AML-193 (cell line): ENCODE results near the gene CALD1.

Experiments
- DNase-seq, 2 experiments: peaks; one replicate each; lab custom pipeline; 2025; lab: John Stamatoyannopoulos, UW

The CALD1 gene

GRCh38 chr7:134787064-134787463 lies 7.6 kb downstream of the CALD1 start:
- DNase-seq: no peak

DNA sequence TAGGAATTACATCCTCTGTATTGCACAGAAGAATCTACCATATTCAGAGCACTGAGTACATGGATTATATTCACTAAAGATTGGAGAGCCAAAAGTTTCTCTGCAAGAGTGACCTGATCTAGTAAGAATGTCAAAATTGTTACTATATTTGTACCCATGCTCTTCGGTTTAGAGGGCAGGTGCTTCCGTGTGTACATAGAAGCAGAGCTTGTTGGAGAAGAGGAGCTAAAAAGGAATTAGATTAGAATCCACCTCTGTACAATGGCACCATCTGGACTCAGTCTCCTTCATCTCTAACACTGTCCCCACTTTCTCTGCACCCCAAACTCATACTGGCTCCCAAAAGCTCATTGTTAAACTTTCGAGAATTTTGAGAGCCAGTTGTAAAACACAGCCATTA lies 8.3 kb downstream of the CALD1 start:
- no peak for DNase-seq

GRCh38 chr7:134788191-134788590 lies 8.8 kb downstream of the CALD1 start:
- no peak for DNase-seq

- DNase-seq: no peak
These were observed 10.7 kb downstream of the CALD1 start for GRCh38 chr7:134789967-134790685.

DNA sequence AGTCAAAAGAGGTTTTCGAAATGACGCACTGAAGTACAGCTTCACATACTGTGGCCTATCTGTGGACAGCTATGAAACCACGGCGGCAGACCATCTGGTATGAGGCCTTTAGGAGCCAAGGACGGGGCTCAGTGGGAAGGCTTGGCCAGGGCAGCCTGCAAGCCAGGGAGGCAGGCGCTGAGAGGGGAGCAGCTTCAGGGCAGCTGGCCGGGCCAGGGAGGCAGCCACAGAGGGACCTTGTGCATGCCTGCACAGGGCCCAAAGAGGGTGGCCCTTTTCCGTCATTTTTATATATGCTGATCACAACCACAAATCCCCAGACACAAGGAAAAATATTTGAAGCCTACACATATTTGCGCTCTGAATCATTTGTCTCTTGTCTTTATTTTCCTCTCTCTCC lies 13.5 kb downstream of the CALD1 start:
- no peak for DNase-seq

GRCh38 chr7:134795231-134795630 lies 15.8 kb downstream of the CALD1 start:
- DNase-seq: no peak

- no peak for DNase-seq
These were observed 18.7 kb downstream of the CALD1 start for GRCh38 chr7:134798155-134798554.

- DNase-seq: no peak
These were observed 19.9 kb downstream of the CALD1 start for GRCh38 chr7:134799377-134799776.

DNA sequence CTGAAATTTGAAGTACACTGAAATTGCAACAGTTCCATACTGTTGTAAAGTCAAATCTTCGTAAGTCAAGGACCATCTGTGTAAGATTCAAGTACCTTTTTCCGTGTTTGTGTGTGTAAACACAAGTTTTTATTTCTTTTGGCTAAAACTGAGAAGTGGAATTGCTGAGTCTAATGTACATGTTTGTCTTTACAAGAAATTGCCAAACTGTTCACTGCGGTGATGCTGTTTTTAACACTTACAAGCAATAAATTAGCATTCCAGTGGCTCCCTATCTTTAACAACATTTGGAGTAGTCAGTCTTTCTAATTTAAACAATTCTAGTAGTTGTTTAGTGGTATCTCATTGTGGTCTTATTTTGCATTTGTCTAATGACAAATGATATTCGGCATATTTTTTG lies 23.3 kb downstream of the CALD1 start:
- DNase-seq: no peak

- no peak for DNase-seq
These were observed 24.9 kb downstream of the CALD1 start for GRCh38 chr7:134804351-134804750.

DNA sequence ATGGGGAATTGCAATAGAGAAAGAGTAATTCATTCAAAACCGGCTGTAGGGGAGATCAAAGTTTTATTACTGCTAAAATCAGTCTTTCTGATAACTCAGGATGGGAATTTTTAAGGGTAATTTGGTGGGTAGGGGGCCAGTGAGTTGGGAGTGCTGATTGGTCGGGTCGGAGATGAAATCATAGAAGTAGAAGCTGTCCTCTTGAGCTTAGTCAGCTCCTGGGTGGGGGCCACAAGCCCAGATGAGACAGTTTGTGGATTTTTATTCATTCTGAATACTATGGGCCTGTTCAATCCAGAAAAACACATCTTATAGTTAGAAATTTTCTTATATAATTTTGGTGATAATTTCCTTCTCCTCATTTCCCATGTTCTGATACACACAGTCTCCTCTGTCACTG lies 25.4 kb downstream of the CALD1 start:
- DNase-seq: no peak

GRCh38 chr7:134806197-134806596 lies 26.8 kb downstream of the CALD1 start:
- no peak for DNase-seq

GRCh38 chr7:134809616-134810015 lies 30.2 kb downstream of the CALD1 start:
- no peak for DNase-seq

DNA sequence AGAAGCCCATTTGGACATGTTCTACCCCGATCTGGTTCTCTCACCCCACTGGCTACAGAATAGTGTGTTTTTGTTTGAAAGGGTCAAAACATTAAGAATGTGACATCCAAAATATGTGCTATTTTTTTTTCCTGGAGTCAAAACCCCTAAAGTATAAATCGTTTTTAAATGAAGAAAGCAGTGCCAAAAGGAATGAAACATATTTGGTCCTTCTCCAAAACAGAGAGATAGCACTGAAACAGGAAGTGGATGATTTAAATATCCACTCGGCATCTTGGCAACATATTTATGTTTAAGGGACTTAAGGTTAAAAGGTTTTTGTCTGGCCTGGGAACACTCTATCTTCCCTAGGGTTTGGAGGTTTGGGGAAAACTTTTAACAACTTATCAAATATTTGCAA lies 32.3 kb downstream of the CALD1 start:
- no peak for DNase-seq

- no peak for DNase-seq
These were observed 34.4 kb downstream of the CALD1 start for GRCh38 chr7:134813663-134814396.

DNA sequence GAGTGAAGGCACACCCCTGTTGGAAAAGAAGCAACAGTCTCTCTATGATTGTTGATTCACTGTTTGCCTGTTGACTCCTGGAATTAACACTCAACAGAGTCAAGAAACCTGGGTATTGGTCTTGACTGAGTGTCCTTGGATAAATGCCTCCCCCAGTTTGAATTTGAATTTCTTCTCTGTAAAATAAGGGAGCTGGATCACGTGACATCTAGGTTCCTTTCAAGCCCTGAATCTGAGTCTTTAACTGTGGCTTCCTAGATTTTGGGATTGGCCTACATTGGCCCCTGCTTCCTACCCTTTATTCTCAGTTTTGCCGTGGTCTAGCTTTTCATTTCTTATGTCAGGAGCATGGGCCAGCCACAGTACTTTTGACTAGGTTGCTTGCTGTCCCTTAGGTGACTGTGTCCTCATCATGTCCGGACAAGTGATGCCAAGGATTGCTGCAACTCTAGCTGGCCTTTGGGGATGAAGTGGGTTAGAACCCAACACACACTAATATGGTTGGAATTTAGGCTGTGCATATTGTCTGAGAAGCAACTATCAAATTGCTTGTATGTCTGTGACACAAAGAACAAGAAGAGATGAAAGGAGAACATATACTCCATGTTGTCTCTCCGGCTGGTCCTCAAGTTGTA lies 35.4 kb downstream of the CALD1 start:
- no peak for DNase-seq

DNA sequence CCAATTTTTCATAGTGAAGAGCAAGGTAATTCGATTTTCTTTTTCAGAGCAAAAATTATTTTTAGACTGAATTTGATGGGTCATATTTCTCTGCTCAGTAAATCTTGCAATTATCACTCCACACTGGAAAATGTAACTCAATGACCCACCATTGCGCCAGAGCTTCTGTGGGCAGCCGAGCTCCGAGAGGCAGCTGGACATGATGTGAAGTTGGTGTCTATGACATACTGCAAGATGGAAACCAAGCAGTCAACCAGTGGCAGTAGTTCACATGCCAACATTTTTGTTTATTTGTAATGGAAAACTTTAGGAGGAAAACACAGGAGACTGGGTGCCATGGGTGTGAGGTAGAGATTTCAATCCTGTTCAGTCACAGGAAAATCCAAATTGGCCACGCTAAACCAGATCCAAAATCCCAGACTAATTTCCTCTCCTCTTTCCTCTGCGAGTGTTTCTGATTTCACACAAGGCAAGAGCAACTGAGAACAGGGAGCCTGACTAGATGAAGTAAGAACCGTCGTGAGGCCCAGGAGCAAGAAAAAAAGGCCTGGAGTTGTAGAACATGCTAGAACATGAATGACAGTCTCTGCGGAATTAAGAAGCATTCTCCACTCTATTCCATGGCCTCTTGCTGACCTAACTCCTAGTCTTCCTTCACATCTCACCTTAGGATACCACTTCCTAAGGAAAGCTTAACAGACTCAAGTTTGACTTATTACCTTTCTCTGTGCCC lies 39.3 kb downstream of the CALD1 start:
- DNase-seq: no peak

DNA sequence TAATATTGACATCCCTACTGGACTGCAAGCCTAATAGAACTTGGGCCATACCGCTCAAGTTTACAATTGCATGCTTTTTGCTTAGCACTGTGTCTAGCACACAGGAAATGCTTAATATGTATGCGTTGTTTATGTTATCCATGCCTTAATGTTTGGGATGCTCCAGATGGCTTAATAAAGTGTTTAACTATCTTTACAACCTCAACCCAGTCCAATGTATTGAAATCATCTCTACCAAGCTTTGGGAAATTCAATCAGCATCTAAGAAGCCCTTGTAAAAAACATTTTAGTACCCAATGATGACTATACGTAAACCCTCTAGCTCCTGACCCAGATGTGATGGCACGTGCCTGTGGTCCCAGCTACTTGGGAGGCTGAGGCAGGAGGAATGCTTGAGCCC lies 40.0 kb downstream of the CALD1 start:
- DNase-seq: no peak

GRCh38 chr7:134820295-134820694 lies 40.9 kb downstream of the CALD1 start:
- DNase-seq: no peak

GRCh38 chr7:134820778-134821177 lies 41.3 kb downstream of the CALD1 start:
- DNase-seq: no peak

DNA sequence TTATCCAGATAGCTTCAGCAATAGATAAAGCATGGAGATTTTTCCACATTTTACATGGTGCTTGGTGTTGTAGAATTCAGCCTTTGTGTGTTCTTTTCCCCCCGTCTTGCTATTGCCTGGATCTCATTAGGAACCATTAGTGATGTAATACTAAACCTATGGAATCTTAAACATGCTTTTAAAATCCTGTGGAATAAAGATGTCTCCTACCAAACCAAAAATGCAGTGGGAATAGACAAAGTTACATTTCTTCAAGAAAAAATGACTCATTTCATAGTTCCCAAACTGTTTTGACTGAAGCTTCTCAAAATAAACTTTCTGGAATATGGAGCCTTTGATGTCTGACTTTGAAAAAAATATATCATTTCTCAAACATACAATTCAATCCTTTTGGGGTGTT lies 44.0 kb downstream of the CALD1 start:
- no peak for DNase-seq

GRCh38 chr7:134825666-134826065 lies 46.2 kb downstream of the CALD1 start:
- DNase-seq: no peak

- no peak for DNase-seq
These were observed 46.7 kb downstream of the CALD1 start for GRCh38 chr7:134826105-134826504.
